C4-2B (cell line): ENCODE results near the gene FGF2.

ENCODE experiments used
- ZFX ChIP-seq: fragments of 450-650 bp; IDR thresholded peaks from 2 replicates; pipeline ENCODE4 v1.6.1; 2017
- TF ChIP-seq, protein P1 (sequence below): fragments of 450-650 bp; conservative IDR thresholded peaks from 2 replicates; pipeline ENCODE4 v1.5.1; 2017; ENCODE audit warnings: mild to moderate bottlenecking

DNA sequence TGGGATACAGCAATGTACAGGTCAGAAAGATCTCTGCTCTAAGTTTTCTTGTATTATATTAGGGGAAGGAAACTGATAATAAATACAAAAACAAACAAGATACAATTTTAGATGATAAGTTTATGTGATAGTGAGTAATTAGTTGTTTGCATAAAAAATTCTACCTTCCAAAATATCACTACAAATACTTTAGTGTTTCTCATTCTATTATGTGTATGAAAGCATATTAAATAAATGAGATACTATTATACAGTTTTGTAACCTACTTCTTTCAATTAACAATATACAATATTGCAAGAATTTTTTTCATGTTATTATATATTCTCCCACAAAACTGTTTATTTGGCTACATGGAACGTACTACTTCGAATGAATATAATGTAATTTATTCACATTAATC, 4.2 kb upstream of the FGF2 start:
- TF ChIP-seq, protein P1, sequence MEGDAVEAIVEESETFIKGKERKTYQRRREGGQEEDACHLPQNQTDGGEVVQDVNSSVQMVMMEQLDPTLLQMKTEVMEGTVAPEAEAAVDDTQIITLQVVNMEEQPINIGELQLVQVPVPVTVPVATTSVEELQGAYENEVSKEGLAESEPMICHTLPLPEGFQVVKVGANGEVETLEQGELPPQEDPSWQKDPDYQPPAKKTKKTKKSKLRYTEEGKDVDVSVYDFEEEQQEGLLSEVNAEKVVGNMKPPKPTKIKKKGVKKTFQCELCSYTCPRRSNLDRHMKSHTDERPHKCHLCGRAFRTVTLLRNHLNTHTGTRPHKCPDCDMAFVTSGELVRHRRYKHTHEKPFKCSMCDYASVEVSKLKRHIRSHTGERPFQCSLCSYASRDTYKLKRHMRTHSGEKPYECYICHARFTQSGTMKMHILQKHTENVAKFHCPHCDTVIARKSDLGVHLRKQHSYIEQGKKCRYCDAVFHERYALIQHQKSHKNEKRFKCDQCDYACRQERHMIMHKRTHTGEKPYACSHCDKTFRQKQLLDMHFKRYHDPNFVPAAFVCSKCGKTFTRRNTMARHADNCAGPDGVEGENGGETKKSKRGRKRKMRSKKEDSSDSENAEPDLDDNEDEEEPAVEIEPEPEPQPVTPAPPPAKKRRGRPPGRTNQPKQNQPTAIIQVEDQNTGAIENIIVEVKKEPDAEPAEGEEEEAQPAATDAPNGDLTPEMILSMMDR = no peak
- TF ChIP-seq ZFX = no peak
